HEK293T (cell line): ENCODE measurements around the gene CPEB4.

Experiments
- ARNT ChIP-seq: fragments of 450-650 bp; IDR thresholded peaks from 2 replicates; pipeline ENCODE4 v1.6.1; 2017; ENCODE audit warnings: mild to moderate bottlenecking
- BHLHE40 ChIP-seq: fragments of 450-650 bp; IDR thresholded peaks from 2 replicates; pipeline ENCODE4 v1.6.1; 2016; ENCODE audit warnings: mild to moderate bottlenecking, moderate library complexity, borderline replicate concordance
- ELF4 ChIP-seq: fragments of 450-650 bp; IDR thresholded peaks from 2 replicates; pipeline ENCODE4 v1.6.1; 2017; ENCODE audit warnings: antibody characterized with exemption
- FOXM1 ChIP-seq: fragments of 450-650 bp; IDR thresholded peaks from 2 replicates; pipeline ENCODE4 v1.6.1; 2017; ENCODE audit warnings: mild to moderate bottlenecking, borderline replicate concordance
- HDGF ChIP-seq: fragments of 450-650 bp; IDR thresholded peaks from 2 replicates; pipeline ENCODE4 v1.6.1; 2017; ENCODE audit warnings: antibody characterized with exemption, borderline replicate concordance
- L3MBTL2 ChIP-seq: fragments of 450-650 bp; conservative IDR thresholded peaks from 2 replicates; pipeline ENCODE4 v1.6.1; 2016; ENCODE audit warnings: mild to moderate bottlenecking
- LEF1 ChIP-seq: fragments of 450-650 bp; IDR thresholded peaks from 2 replicates; pipeline ENCODE4 v1.6.1; 2017; ENCODE audit warnings: mild to moderate bottlenecking, borderline replicate concordance
- NFRKB ChIP-seq: fragments of 450-650 bp; IDR thresholded peaks from 2 replicates; pipeline ENCODE4 v1.6.1; 2016; ENCODE audit warnings: mild to moderate bottlenecking, moderate library complexity
- SP1 ChIP-seq: fragments of 450-650 bp; IDR thresholded peaks from 2 replicates; pipeline ENCODE4 v1.6.1; 2017
- SUZ12 ChIP-seq: fragments of 450-650 bp; IDR thresholded peaks from 2 replicates; pipeline ENCODE4 v1.6.1; 2016; ENCODE audit warnings: mild to moderate bottlenecking
- TARDBP ChIP-seq: fragments of 450-650 bp; IDR thresholded peaks from 2 replicates; pipeline ENCODE4 v1.6.1; 2016
- ZNF384 ChIP-seq: fragments of 450-650 bp; IDR thresholded peaks from 2 replicates; pipeline ENCODE4 v1.6.1; 2016
- TF ChIP-seq, protein P1 (sequence below): fragments of 450-650 bp; IDR thresholded peaks from 2 replicates; pipeline ENCODE4 v1.6.1; 2016

DNA sequence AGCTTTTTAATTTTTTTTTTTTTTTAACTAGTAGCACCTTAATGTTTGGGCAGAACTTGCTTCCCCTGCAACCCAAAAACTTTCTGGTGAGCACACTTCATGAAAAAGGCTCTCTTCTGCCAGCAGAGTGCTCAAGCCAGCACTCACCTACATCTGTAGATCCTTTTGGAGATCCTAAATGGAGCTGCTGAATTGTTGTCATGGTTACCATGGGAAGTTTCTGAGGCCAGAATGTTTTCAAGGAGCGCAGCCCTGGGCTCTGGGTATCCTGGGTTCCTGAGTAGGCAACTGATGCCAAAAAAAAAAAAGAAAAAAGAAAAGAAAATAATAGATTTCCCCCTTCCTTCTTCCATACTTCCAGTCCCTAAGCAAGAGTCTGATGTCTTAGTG lies 3.1 kb upstream of the CPEB4 start:
- TF ChIP-seq BHLHE40 (no peak), SUZ12 (no peak), LEF1 (no peak), ZNF384 (no peak), ARNT (no peak), SP1 (no peak), NFRKB (no peak), TARDBP (no peak), L3MBTL2 (no peak), FOXM1 (no peak), ELF4 (no peak), HDGF (no peak)
- TF ChIP-seq, protein P1, sequence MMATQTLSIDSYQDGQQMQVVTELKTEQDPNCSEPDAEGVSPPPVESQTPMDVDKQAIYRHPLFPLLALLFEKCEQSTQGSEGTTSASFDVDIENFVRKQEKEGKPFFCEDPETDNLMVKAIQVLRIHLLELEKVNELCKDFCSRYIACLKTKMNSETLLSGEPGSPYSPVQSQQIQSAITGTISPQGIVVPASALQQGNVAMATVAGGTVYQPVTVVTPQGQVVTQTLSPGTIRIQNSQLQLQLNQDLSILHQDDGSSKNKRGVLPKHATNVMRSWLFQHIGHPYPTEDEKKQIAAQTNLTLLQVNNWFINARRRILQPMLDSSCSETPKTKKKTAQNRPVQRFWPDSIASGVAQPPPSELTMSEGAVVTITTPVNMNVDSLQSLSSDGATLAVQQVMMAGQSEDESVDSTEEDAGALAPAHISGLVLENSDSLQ, result no peak
